Astrocyte of the cerebellum (primary cell): ENCODE data around the gene MYH6.
"Not testable (repeated sequence)": the region's sequence is repeated elsewhere in the genome, so short reads cannot be mapped to it uniquely, and the experiment has no call there.

ENCODE experiments used
- DNase-seq: peaks from one replicate; pipeline ENCODE4 v3.0.0-alpha.2; 2011; ENCODE audit warnings: low read depth
- H3K4me3 ChIP-seq: 2 replicates; pipeline ENCODE4 v1.5.1; 2011; ENCODE audit warnings: mild to moderate bottlenecking, low read depth, low read length, moderate library complexity
- in situ Hi-C: cut with HindIII; loops from 2 replicates; pipeline ENCODE4 v1.10.0; 2017; ENCODE audit warnings: low sequenced_read_pairs
- TF ChIP-seq, protein P1 (sequence below): IDR thresholded peaks from 2 replicates; pipeline ENCODE4 v1.5.1; 2012; ENCODE audit warnings: low read length, low read depth, moderate library complexity, mild to moderate bottlenecking; ENCODE audit errors: missing control alignments

MYH6 gene

DNA sequence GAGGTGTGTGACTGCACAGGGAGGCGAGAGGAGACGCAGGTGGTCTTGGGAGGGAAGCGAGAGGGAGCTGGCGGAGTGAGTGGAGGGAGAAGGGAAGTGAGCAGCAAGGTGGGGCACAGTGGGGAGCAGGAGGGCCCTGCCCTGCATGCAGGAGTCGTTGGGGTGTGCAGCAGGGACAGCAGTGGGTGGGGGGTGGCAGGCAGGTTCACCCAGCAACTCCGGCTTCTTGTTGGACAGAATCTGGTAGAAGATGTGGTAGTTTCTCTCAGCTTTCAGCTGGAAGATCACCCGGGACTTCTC lies 5.0 kb downstream of the MYH6 start:
- in situ Hi-C loops: no loop called here
- DNase-seq: no peak
- H3K4me3 ChIP-seq: no peak overlapping the region
- TF ChIP-seq, protein P1, sequence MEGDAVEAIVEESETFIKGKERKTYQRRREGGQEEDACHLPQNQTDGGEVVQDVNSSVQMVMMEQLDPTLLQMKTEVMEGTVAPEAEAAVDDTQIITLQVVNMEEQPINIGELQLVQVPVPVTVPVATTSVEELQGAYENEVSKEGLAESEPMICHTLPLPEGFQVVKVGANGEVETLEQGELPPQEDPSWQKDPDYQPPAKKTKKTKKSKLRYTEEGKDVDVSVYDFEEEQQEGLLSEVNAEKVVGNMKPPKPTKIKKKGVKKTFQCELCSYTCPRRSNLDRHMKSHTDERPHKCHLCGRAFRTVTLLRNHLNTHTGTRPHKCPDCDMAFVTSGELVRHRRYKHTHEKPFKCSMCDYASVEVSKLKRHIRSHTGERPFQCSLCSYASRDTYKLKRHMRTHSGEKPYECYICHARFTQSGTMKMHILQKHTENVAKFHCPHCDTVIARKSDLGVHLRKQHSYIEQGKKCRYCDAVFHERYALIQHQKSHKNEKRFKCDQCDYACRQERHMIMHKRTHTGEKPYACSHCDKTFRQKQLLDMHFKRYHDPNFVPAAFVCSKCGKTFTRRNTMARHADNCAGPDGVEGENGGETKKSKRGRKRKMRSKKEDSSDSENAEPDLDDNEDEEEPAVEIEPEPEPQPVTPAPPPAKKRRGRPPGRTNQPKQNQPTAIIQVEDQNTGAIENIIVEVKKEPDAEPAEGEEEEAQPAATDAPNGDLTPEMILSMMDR: no peak

DNA sequence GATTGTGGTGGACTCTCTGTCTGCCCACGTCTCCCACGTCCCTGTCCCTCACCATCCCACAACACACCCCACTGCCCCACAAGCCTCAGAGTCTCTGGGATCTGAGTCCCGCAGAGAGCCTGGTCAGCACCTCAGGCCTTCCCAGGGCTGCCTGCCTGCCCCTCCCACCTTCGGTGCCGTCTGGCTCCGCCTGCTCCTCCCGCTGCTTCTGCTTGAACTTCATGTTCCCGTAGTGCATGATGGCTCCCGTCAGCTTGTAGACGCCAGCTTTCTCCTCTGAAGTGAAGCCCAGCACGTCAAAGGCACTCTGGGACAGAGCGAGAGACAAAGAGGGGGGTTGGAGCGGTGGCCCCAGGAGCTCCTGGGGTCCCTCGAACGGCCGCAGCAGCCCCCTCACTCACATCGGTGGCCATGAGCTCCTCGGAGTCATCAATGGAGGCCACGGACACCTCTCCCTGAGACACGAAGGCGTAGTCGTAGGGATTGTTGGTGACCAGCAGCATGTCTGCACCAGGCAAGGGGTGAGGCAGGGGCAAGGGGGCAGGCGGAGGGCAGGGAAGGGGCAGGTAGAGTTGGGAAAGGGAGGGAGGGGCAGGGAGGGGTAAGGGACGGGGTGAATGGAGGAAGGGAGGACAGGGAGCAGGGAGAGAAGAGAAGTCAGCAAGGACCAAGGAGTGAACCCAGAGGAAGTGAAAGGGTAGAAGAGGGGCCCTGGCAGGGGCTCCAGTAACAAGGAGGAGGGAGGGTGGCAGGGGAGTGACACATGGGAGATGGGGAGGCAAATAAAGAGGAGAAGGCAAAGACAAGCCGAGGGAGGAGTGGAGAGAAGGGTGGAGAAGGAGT lies 5.6 kb downstream of the MYH6 start:
- DNase-seq: no peak
- H3K4me3 ChIP-seq: no peak overlapping the region
- TF ChIP-seq, protein P1: no peak
- in situ Hi-C loops: no loop called here

DNA sequence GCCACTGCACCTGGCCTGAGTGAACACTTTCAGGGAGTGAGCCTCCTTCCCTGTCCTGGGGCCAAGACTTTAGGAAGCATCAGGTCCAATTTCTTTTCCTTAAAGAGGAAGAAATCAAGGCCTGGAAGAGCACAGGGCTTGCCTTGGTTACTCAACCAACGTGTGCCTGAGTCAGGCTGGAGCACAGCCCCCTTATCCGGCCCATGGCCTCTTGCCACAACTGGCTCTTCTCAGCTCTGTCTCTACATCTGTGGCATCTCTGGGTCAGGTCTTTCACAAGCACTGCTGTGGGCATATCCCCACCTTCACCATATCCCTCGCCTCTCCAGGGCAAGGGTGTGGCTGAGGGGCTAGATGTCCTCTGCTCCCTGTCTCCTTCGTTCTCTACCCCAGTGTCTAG lies 6.8 kb downstream of the MYH6 start:
- TF ChIP-seq, protein P1: no peak
- in situ Hi-C loops: no loop called here
- no peak overlapping the region for H3K4me3 ChIP-seq
- DNase-seq: no peak

DNA sequence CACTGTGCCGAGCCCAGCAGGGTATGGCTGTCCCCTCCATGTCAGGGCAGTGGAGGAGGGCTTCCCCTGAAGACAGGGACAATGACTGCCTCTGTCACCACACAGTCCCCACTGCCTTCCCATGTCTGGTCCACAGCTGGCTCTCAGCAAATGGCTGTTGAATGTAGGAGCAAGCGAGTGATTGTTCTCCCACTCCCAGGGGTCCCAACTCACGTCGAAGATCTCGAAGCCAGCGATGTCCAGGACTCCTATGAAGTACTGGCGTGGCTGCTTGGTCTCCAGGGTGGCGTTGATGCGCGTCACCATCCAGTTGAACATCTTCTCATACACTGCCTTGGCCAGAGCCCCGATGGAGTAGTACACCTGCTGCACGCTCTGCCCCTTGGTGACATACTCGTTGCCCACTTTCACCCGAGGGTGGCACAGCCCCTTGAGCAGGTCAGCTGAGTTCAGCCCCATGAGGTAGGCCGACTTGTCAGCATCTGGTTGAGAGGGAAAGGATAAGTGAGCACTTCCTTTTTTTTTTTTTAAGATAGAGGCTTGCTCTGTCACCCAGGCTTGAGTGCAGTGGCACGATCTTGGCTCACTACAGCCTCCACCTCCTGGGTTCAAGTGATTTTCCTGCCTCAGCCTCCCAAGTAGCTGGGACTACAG lies 7.5 kb downstream of the MYH6 start:
- DNase-seq, H3K4me3 ChIP-seq, in situ Hi-C loops: not testable (repeated sequence)

DNA sequence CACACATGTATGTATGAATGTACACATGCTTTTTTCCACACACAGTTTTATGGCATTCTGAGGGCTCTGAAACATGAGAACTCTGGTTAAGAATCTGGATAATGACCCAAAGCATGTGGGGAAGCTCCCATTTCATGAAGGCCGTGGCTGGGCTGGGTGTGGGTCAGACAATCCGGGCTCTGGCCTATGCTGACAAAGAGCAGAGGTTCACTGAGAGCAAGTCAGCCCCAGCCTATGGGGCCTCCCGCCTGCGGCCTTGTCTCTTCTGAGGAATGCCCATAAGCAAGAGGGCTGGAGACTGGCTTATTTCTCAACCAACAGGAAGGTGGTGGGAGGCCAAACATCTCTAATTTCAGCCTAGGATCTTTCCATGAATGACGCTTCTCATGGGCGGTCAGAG lies 8.5 kb downstream of the MYH6 start:
- TF ChIP-seq, protein P1: no peak
- in situ Hi-C loops: no loop called here
- H3K4me3 ChIP-seq: no peak overlapping the region
- no peak for DNase-seq

DNA sequence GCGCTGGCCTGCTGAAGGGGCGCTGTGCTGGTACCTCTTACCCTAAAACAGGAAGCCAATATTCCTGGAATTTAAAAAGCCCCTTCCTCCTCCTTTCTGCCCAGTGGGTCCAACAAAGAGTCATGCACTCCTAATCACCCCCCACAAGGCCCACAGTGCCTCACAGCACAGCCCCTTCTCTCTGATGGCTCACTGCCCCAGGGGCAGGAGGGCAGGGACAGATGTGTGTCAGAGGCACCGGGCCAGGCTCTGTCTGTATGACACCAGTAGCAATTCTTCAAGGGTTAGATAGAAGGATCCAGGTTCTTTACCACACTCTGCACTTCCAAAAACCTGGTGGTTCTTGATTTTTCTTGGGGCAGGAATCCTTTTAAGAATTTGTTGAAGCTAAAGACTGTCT lies 8.9 kb downstream of the MYH6 start:
- TF ChIP-seq, protein P1: no peak
- in situ Hi-C loops: no loop called here
- no peak overlapping the region for H3K4me3 ChIP-seq
- DNase-seq: no peak

DNA sequence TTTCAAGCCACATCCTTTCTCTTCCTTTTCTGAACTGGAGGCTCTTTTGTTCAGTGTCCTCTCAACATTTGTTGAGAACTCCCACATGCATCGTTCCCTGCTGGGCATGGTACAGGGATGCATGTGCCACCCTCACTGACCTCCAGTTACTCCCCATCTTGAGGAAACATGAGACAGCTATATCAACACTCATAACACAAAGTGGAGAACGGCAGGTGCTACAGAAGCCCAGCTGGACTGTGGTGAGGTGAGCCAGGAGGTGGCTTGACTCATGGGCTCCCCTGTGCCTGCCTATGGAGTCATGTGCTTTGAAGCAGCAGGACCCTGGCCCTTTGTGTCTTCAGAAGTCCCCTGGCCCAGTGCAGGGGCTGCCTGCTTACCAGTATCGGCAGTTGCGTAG lies 9.7 kb downstream of the MYH6 start:
- in situ Hi-C loops: no loop called here
- H3K4me3 ChIP-seq: no peak overlapping the region
- DNase-seq: no peak
- TF ChIP-seq, protein P1: no peak
